ENCODE data around the gene ANXA2. TPM values are rescaled to one million over a fixed set of nuclear protein-coding genes. Genes with fewer than 3 reads are reported as not detected.
A peak's percentile ranks its signal among the peaks of the same experiment; 100 is the strongest.

The ANXA2 gene
- total and polyA plus RNA-seq, 12 donors = 314 to 1,002 (median 478) TPM

DNA sequence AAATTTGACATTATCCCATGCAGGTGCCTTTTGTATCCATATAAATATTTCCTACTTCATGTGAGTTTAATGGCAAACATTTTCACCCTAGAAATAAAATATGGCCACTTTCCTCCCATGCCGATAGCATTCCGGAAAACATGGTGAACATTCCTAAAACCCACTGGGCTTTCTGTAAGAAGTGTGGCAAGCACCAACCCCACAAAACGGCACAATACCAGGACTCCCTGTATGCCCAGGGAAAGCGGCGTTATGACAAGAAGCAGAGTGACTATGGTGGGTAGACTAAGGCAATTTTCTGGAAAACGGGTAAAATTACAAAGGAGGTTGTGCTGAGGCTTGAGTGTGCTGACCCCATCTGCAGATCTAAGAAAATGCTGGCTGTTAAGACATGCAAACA is 7.6 kb downstream of the ANXA2 start:
- intact Hi-C loops (cut with DNase I) = no loop called here
- Histone ChIP-seq H3K4me3 (no peak overlapping the region), H3K4me1 (replicated peaks in 1 of 2) (peaks cover 50 to 70% of the 10 kb centered on the region in 2 donors), H3K36me3 (replicated peaks in 1 of 2) (peaks cover 0 to under 1% of the 10 kb centered on the region in 2 donors), H3K27ac (peak overlapping the region in 2 of 5 donors; percentile 89 to 92), H3K27me3 (no peaks in the 10 kb centered on the region), H3K9me3 (replicated peaks in 1 of 3) (no peaks in the 10 kb centered on the region)
- WGBS, 4 donors = 80 to 88% (median 86%) methylated on average over 6 of the region's 6 CpGs
- DNase-seq = no peak
- no peak for TF ChIP-seq POLR2A (IDR thresholded peaks at IDR 0.05)
- TF ChIP-seq, protein P1, sequence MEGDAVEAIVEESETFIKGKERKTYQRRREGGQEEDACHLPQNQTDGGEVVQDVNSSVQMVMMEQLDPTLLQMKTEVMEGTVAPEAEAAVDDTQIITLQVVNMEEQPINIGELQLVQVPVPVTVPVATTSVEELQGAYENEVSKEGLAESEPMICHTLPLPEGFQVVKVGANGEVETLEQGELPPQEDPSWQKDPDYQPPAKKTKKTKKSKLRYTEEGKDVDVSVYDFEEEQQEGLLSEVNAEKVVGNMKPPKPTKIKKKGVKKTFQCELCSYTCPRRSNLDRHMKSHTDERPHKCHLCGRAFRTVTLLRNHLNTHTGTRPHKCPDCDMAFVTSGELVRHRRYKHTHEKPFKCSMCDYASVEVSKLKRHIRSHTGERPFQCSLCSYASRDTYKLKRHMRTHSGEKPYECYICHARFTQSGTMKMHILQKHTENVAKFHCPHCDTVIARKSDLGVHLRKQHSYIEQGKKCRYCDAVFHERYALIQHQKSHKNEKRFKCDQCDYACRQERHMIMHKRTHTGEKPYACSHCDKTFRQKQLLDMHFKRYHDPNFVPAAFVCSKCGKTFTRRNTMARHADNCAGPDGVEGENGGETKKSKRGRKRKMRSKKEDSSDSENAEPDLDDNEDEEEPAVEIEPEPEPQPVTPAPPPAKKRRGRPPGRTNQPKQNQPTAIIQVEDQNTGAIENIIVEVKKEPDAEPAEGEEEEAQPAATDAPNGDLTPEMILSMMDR (IDR thresholded peaks at IDR 0.05) = no peak

GRCh38 chr15:60389261-60390077 is 8.3 kb downstream of the ANXA2 start:
- no peaks in the 10 kb centered on the region for H3K9me3 ChIP-seq (replicated peaks in 1 of 3)
- intact Hi-C loops (cut with DNase I) = no loop called here
- peak overlapping the region in 1 of 4 donors; percentile 12 for H3K4me3 ChIP-seq
- 68 to 74% (median 73%) methylated on average over 8 of the region's 8 CpGs for WGBS, 4 donors
- peak overlapping the region in 3 of 5 donors; percentile 9 to 92 (median 41) for H3K27ac ChIP-seq
- TF ChIP-seq, protein P1 (IDR thresholded peaks at IDR 0.05) = no peak
- no peak for TF ChIP-seq POLR2A (IDR thresholded peaks at IDR 0.05)
- peaks cover 42 to 63% of the 10 kb centered on the region in 2 donors for H3K4me1 ChIP-seq (replicated peaks in 1 of 2)
- H3K27me3 ChIP-seq = no peaks in the 10 kb centered on the region
- no peak for DNase-seq
- no peaks in the 10 kb centered on the region for H3K36me3 ChIP-seq (replicated peaks in 1 of 2)

GRCh38 chr15:60387321-60387720 is 10.5 kb downstream of the ANXA2 start:
- DNase-seq = no peak
- H3K27ac ChIP-seq = no peak overlapping the region
- no peaks in the 10 kb centered on the region for H3K27me3 ChIP-seq
- WGBS, 4 donors = 89 to 100% (median 97%) methylated on average over 1 of the region's 1 CpG
- no peaks in the 10 kb centered on the region for H3K9me3 ChIP-seq (replicated peaks in 1 of 3)
- intact Hi-C loops (cut with DNase I) = no loop called here
- no peak for TF ChIP-seq POLR2A (IDR thresholded peaks at IDR 0.05)
- TF ChIP-seq, protein P1 (IDR thresholded peaks at IDR 0.05) = no peak
- no peak overlapping the region for H3K4me3 ChIP-seq
- peaks cover 24 to 41% of the 10 kb centered on the region in 2 donors for H3K4me1 ChIP-seq (replicated peaks in 1 of 2)
- peaks cover 0 to 1% of the 10 kb centered on the region in 2 donors for H3K36me3 ChIP-seq (replicated peaks in 1 of 2)

- Histone ChIP-seq H3K4me3 (no peak overlapping the region), H3K4me1 (replicated peaks in 1 of 2) (peaks cover 17 to 34% of the 10 kb centered on the region in 2 donors), H3K36me3 (replicated peaks in 1 of 2) (peaks cover 0 to 6% of the 10 kb centered on the region in 2 donors), H3K27ac (no peak overlapping the region), H3K9me3 (replicated peaks in 1 of 3) (no peaks in the 10 kb centered on the region), H3K27me3 (no peaks in the 10 kb centered on the region)
- intact Hi-C loops (cut with DNase I) = no loop called here
- no peak for TF ChIP-seq POLR2A (IDR thresholded peaks at IDR 0.05)
- TF ChIP-seq, protein P1 (IDR thresholded peaks at IDR 0.05) = no peak
- WGBS, 4 donors = 83 to 91% (median 90%) methylated on average over 4 of the region's 4 CpGs
- DNase-seq = no peak
These were observed 11.2 kb downstream of the ANXA2 start for GRCh38 chr15:60386615-60387014.
